ENCODE data around the gene PPP1R27. TPM values are rescaled to one million over a fixed set of nuclear protein-coding genes. Genes with fewer than 3 reads are reported as not detected.

PPP1R27 gene
- total RNA-seq, 1 donor = not detected

DNA sequence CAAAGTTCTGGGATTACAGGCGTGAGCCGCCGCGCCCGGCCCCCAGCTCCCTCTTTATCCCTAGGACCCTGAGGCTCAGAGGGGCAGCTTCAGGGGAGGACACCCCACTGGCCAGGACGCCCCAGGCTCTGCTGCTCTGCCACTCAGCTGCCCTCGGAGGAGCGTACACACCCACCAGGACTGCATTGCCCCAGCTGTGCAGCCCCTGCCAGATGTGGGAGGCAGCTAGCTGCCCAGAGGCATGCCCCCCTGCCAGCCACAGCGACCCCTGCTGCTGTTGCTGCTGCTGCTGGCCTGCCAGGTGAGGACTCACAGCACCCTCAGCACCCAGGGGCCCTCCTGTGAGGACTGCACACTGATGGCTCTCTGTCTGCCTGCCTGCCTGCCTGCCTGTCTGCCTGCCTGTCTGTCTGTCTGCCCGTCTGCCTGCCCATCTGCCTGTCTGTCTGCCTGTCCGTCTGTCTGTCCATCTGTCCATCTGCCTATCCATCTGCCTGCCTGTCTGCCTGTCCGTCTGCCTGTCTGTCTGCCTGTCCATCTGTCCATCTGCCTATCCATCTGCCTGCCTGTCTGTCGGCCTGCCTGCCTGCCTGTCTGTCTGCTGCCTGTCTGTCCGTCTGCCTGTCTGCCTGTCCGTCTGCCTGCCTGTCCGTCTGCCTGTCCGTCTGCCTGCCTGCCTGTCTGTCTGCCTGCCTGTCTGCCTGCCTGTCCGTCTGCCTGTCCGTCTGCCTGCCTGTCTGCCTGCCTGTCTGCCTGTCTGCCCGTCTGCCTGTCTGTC lies 25.9 kb downstream of the PPP1R27 start:
- H3K4me3 ChIP-seq (ENCODE audit: low read depth, low read length) = no peak overlapping the region
- no peak for DNase-seq (ENCODE audit: low read depth)
- TF ChIP-seq, protein P1, sequence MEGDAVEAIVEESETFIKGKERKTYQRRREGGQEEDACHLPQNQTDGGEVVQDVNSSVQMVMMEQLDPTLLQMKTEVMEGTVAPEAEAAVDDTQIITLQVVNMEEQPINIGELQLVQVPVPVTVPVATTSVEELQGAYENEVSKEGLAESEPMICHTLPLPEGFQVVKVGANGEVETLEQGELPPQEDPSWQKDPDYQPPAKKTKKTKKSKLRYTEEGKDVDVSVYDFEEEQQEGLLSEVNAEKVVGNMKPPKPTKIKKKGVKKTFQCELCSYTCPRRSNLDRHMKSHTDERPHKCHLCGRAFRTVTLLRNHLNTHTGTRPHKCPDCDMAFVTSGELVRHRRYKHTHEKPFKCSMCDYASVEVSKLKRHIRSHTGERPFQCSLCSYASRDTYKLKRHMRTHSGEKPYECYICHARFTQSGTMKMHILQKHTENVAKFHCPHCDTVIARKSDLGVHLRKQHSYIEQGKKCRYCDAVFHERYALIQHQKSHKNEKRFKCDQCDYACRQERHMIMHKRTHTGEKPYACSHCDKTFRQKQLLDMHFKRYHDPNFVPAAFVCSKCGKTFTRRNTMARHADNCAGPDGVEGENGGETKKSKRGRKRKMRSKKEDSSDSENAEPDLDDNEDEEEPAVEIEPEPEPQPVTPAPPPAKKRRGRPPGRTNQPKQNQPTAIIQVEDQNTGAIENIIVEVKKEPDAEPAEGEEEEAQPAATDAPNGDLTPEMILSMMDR (IDR thresholded peaks at IDR 0.05; ENCODE audit: insufficient read depth, low read length) = no peak

DNA sequence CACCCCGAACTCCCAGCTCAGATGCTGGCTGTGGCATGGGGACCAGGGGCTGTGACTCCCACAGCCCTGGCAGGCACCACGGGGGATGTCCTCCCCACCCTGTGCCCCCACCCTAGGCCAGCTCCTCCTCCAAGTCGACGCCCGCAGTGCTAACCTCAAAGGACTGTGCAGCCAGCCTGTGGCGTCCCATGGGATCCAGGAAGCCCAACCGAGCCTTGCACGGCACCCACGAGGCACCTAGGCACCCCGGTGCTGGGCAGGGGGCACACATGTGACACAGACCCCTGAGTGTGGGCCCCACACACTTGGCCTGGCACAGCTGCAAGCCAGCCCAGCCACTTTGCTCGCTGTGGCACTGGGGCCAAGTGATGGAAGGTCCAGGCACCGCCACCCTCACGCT lies 27.0 kb downstream of the PPP1R27 start:
- TF ChIP-seq, protein P1 (IDR thresholded peaks at IDR 0.05; ENCODE audit: insufficient read depth, low read length) = no peak
- DNase-seq (ENCODE audit: low read depth) = no peak
- H3K4me3 ChIP-seq (ENCODE audit: low read depth, low read length) = no peak overlapping the region

DNA sequence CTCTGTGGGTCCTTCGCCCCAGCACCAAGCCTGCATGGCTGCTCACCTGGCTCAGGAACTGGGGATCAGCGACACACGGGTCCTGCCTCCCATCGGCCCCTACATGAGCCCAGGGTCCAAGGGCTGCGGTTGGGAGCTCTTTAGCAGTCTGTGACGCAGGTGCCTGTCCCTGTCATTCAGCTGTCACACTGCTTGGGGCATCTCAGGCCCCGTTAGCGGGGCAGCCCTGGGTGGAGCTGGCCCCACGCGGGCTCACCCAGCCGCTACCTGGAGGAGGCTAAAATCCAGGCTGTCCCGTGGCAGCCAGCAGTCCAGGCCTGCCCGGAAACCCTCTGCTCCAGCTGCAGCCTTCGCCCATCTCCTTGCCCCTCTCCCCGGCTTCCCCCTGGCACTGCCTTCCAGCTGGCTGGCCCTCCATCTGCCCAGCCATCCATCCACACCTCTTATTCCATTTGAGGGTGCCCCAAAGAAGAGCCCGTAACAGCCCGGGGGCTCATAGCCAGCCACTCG lies 27.6 kb downstream of the PPP1R27 start:
- no peak overlapping the region for H3K4me3 ChIP-seq (ENCODE audit: low read depth, low read length)
- no peak for DNase-seq (ENCODE audit: low read depth)
- TF ChIP-seq, protein P1 (IDR thresholded peaks at IDR 0.05; ENCODE audit: insufficient read depth, low read length) = no peak

DNA sequence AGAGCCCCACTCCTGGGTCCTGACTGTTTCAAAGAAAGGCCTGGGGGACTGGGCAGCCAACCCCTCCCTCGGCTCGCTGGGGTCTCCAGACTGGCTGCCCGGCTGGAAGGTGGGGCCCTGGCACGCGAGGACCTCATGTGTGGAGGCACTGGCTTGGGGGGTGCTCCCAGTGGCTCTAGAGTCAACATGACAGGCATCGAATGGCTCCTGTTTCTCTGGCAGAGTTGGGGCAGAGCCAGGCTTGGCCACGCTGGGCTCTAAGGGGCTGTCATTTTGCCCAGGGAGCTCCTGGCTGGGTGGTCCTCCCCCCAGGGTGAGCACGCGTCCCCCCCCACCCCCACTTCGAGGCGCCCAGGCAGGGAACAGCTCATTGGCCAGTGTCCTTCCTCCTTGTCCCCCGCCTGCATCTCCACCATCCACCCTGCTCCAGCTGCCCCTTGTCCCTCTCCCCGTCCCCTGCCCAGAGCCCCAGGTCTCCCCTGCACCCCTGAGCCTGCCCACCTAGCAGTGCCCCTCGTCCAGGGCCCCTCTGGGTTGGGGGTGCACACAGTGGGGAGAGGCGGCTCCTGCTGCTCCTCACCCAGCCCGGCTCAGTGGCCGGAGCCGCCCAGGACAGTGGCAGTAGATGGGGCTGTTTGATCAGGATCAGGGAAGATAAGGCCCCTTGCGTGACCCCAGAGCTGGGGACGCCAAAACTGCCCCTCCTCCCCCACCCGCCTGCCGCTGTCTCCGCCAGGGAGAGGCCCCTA lies 28.2 kb downstream of the PPP1R27 start:
- DNase-seq (ENCODE audit: low read depth) = no peak
- no peak overlapping the region for H3K4me3 ChIP-seq (ENCODE audit: low read depth, low read length)
- TF ChIP-seq, protein P1 (IDR thresholded peaks at IDR 0.05; ENCODE audit: insufficient read depth, low read length) = no peak

DNA sequence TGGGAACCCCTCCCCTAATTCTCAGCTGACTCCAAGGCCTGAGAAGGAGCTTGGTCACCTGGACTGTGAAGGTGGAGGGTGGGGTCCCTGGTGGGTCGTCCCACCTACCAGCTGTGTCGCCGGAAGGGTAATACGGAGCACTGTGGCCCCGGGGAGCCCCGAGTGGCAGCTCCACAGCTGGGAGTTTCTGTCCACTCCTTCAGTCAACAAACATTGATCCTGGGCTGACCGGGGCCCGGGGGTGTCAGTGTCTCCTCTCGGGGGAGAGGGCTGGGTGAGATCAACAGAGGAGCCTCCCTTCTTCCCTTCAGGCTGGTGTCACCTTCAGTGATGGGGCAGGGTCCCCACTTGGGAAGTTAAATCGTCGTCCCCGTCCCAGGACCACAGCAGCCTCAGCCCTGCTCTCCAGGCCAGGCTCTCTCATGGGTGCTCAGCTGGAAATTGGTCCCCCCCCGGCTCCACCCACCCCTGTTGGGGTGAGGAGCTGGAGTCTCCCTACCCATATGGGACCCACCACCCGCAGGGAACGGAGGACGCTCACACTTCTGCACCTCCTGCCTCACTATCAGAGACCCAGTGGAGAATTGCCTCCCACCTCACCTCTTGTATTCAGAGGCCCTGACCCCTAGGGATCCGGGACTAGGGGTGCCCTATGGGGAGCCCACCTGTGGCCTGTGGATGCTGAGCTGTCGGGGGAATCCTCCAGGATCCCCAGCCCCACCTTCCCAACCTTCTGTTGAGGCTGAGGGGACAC lies 29.0 kb downstream of the PPP1R27 start:
- H3K4me3 ChIP-seq (ENCODE audit: low read depth, low read length) = no peak overlapping the region
- no peak for DNase-seq (ENCODE audit: low read depth)
- TF ChIP-seq, protein P1 (IDR thresholded peaks at IDR 0.05; ENCODE audit: insufficient read depth, low read length) = no peak

DNA sequence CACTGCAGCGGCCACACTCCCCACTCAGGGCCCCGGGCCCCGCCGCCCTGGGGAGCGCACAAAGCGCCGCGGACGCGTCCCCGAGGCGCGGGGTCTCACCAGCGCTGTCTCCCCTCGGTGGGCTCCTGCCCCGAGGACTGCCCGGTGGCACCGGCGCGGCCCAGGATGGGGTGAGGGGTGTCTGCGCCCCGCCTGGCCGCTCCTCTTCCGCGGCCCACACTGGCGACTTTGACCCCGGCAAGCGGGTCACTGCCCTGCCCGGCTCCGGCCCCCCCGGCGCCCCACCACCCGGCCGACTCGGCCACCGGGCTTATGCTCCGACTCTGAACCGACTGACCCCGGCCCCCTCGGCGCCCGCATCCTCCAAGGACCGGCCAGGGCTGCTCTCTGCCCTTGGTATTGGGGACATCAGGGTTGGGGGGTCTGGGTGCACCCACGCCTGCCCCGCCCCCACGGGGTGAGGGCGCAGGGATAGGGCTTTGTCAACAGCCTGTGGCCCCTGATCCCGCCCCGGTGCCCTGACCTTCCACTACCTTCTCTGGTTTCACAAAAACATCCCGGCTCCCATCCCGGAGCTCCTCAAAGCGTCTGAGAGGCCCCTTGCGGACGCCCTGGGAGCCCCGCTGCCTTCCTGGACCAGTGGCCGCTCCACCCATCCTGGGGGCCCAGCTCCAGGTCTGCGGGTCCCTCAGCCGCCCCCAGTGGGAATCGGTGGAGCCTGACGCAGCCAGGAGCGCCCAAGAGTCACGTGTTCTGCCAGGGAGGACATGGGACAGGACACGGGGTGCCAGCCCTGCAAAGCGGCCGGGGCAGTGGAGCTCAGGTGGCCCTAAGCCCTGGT lies 30.1 kb downstream of the PPP1R27 start:
- TF ChIP-seq, protein P1 (IDR thresholded peaks at IDR 0.05; ENCODE audit: insufficient read depth, low read length) = no peak
- H3K4me3 ChIP-seq (ENCODE audit: low read depth, low read length) = no peak overlapping the region
- DNase-seq (ENCODE audit: low read depth) = no peak

All from fibroblast of the aortic adventitia (primary cell).